SHP77 (cell line): ENCODE data around the gene PREX1.
"Not testable (repeated sequence)": the region's sequence is repeated elsewhere in the genome, so short reads cannot be mapped to it uniquely, and the experiment has no call there.

Source experiments
- DNase-seq, 2 experiments: peaks; one replicate each; lab custom pipeline; 2025; lab: John Stamatoyannopoulos, UW

Gene PREX1

GRCh38 chr20:48774696-48775095 lies 53.1 kb downstream of the PREX1 start:
- DNase-seq = no peak

- DNase-seq = no peak
Measured at GRCh38 chr20:48773837-48774418, 53.9 kb downstream of the PREX1 start.

- no peak for DNase-seq
Measured at GRCh38 chr20:48772183-48772976, 55.4 kb downstream of the PREX1 start.

GRCh38 chr20:48771542-48771941 lies 56.3 kb downstream of the PREX1 start:
- DNase-seq = no peak

- no peak for DNase-seq
Measured at GRCh38 chr20:48770700-48771442, 56.9 kb downstream of the PREX1 start.

GRCh38 chr20:48769069-48769983 lies 58.5 kb downstream of the PREX1 start:
- DNase-seq = peak; percentile 40 to 54

- DNase-seq = no peak
Measured at GRCh38 chr20:48766961-48767960, 60.5 kb downstream of the PREX1 start.

- DNase-seq = peak in 1 of 2 experiments; percentile 23
Measured at GRCh38 chr20:48766205-48766604, 61.6 kb downstream of the PREX1 start.

- no peak for DNase-seq
Measured at GRCh38 chr20:48765359-48765758, 62.4 kb downstream of the PREX1 start.

- DNase-seq = no peak
Measured at GRCh38 chr20:48763216-48763914, 64.4 kb downstream of the PREX1 start.

GRCh38 chr20:48761874-48762273 lies 65.9 kb downstream of the PREX1 start:
- DNase-seq = no peak

- DNase-seq = no peak
Measured at GRCh38 chr20:48761023-48761785, 66.6 kb downstream of the PREX1 start.

GRCh38 chr20:48760403-48760983 lies 67.3 kb downstream of the PREX1 start:
- no peak for DNase-seq

GRCh38 chr20:48759631-48760245 lies 68.1 kb downstream of the PREX1 start:
- no peak for DNase-seq

- DNase-seq = no peak
Measured at GRCh38 chr20:48758206-48758820, 69.5 kb downstream of the PREX1 start.

- not testable (repeated sequence) for DNase-seq
Measured at GRCh38 chr20:48756774-48757173, 71.0 kb downstream of the PREX1 start.

GRCh38 chr20:48754292-48754691 lies 73.5 kb downstream of the PREX1 start:
- no peak for DNase-seq

GRCh38 chr20:48752963-48753362 lies 74.8 kb downstream of the PREX1 start:
- no peak for DNase-seq
